ENCODE results near the gene STK11IP.

STK11IP gene

DNA sequence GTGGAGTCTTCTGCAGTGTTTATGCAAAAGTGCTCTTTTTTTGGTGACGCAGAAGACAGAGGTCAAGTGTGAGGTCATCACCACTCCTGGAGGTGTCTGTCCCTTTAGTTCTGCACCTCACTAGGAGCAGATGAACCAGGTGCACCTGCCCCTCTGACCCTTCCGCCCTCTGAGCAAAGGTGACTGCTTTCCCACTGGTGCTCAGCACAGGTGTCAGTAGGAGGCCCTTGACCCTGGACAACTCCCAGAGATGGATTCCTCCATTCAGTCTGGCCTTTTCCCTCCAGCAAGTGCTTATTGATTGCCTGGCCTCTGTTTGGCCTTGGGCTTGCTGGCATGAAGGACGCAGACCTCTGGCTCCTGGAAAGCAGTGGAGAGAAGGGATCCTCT, 21.1 kb downstream of the STK11IP start:
- DNase-seq (ENCODE audit: low read depth in 1 of 2, low spot score in 1 of 2), result no peak
- H3K4me3 ChIP-seq (replicated peaks; ENCODE audit: insufficient read depth, low read length), result no peak overlapping the region
- TF ChIP-seq, protein P1, sequence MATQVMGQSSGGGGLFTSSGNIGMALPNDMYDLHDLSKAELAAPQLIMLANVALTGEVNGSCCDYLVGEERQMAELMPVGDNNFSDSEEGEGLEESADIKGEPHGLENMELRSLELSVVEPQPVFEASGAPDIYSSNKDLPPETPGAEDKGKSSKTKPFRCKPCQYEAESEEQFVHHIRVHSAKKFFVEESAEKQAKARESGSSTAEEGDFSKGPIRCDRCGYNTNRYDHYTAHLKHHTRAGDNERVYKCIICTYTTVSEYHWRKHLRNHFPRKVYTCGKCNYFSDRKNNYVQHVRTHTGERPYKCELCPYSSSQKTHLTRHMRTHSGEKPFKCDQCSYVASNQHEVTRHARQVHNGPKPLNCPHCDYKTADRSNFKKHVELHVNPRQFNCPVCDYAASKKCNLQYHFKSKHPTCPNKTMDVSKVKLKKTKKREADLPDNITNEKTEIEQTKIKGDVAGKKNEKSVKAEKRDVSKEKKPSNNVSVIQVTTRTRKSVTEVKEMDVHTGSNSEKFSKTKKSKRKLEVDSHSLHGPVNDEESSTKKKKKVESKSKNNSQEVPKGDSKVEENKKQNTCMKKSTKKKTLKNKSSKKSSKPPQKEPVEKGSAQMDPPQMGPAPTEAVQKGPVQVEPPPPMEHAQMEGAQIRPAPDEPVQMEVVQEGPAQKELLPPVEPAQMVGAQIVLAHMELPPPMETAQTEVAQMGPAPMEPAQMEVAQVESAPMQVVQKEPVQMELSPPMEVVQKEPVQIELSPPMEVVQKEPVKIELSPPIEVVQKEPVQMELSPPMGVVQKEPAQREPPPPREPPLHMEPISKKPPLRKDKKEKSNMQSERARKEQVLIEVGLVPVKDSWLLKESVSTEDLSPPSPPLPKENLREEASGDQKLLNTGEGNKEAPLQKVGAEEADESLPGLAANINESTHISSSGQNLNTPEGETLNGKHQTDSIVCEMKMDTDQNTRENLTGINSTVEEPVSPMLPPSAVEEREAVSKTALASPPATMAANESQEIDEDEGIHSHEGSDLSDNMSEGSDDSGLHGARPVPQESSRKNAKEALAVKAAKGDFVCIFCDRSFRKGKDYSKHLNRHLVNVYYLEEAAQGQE (IDR thresholded peaks at IDR 0.05; ENCODE audit: insufficient replicate concordance, low read depth), result no peak
- TF ChIP-seq, protein P2, sequence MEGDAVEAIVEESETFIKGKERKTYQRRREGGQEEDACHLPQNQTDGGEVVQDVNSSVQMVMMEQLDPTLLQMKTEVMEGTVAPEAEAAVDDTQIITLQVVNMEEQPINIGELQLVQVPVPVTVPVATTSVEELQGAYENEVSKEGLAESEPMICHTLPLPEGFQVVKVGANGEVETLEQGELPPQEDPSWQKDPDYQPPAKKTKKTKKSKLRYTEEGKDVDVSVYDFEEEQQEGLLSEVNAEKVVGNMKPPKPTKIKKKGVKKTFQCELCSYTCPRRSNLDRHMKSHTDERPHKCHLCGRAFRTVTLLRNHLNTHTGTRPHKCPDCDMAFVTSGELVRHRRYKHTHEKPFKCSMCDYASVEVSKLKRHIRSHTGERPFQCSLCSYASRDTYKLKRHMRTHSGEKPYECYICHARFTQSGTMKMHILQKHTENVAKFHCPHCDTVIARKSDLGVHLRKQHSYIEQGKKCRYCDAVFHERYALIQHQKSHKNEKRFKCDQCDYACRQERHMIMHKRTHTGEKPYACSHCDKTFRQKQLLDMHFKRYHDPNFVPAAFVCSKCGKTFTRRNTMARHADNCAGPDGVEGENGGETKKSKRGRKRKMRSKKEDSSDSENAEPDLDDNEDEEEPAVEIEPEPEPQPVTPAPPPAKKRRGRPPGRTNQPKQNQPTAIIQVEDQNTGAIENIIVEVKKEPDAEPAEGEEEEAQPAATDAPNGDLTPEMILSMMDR (IDR thresholded peaks at IDR 0.05; ENCODE audit: insufficient read depth, low read length), result no peak
- no peak for TF ChIP-seq SPI1 (IDR thresholded peaks at IDR 0.05; ENCODE audit: borderline replicate concordance, low read depth)
- no peak for TF ChIP-seq POLR2AphosphoS5 (IDR thresholded peaks at IDR 0.05; ENCODE audit: low read depth)
- no peak for TF ChIP-seq GABPA (IDR thresholded peaks at IDR 0.05; ENCODE audit: low read depth)
- no peaks in the 10 kb centered on the region for H3K27me3 ChIP-seq (ENCODE audit: insufficient read depth, poor library complexity, severe bottlenecking)
- no peak overlapping the region for H3K27ac ChIP-seq (replicated peaks)

DNA sequence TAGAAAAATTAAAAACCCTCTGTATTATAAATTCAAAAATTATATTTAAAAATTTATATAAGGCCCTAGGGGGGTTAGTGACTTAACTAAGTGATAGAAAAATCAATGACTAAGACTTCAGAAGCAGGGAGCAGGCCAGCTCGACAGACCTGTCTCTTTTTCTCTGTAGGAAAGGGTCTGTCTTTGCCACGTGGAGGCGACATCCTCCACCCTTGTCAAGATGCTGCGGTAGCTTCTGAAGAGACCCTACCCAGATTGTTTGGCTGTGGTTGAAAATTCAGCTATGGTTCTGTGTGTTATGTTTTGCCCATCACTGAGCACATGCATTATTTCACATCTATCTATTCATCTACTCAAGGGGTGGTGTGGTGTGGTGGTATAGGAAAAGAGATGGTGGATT, 21.6 kb downstream of the STK11IP start:
- no peaks in the 10 kb centered on the region for H3K27me3 ChIP-seq (ENCODE audit: insufficient read depth, poor library complexity, severe bottlenecking)
- no peak for DNase-seq (ENCODE audit: low read depth in 1 of 2, low spot score in 1 of 2)
- H3K4me3 ChIP-seq (replicated peaks; ENCODE audit: insufficient read depth, low read length), result no peak overlapping the region
- TF ChIP-seq, protein P2 (IDR thresholded peaks at IDR 0.05; ENCODE audit: insufficient read depth, low read length), result no peak
- TF ChIP-seq POLR2AphosphoS5 (IDR thresholded peaks at IDR 0.05; ENCODE audit: low read depth), result no peak
- TF ChIP-seq, protein P1 (IDR thresholded peaks at IDR 0.05; ENCODE audit: insufficient replicate concordance, low read depth), result no peak
- TF ChIP-seq SPI1 (IDR thresholded peaks at IDR 0.05; ENCODE audit: borderline replicate concordance, low read depth), result no peak
- TF ChIP-seq GABPA (IDR thresholded peaks at IDR 0.05; ENCODE audit: low read depth), result no peak
- H3K27ac ChIP-seq (replicated peaks), result no peak overlapping the region

DNA sequence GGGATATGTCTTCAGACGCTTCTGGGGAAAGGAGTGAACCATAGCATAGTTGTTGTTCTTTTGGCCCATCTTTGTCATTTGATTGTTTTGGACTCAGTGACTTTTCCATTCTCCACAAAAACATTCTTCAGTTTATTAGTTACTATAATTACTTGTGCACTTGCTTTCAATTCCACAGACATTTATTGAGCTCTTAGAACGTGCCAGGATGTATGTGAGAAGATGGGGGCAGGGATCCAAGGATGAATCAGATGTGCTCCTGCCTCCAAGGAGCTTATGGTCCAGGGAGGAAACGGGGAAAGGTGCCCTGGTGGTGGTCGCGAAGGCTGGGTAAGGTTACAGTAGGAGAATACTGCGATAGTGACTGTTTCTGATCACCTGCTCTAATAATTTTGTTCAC, 22.9 kb downstream of the STK11IP start:
- TF ChIP-seq POLR2AphosphoS5 (IDR thresholded peaks at IDR 0.05; ENCODE audit: low read depth) (no peak), GABPA (IDR thresholded peaks at IDR 0.05; ENCODE audit: low read depth) (no peak), SPI1 (IDR thresholded peaks at IDR 0.05; ENCODE audit: borderline replicate concordance, low read depth) (no peak)
- TF ChIP-seq, protein P2 (IDR thresholded peaks at IDR 0.05; ENCODE audit: insufficient read depth, low read length), result no peak
- TF ChIP-seq, protein P1 (IDR thresholded peaks at IDR 0.05; ENCODE audit: insufficient replicate concordance, low read depth), result no peak
- Histone ChIP-seq H3K27me3 (ENCODE audit: insufficient read depth, poor library complexity, severe bottlenecking) (no peaks in the 10 kb centered on the region), H3K27ac (replicated peaks) (no peak overlapping the region), H3K4me3 (replicated peaks; ENCODE audit: insufficient read depth, low read length) (no peak overlapping the region)
- DNase-seq (ENCODE audit: low read depth in 1 of 2, low spot score in 1 of 2), result no peak
